Mesenchymal stem cell (in vitro differentiated cells and primary cell): ENCODE results near the gene RPS6KB2.
A peak's percentile ranks its signal among the peaks of the same experiment; 100 is the strongest.
"Not testable (repeated sequence)": the region's sequence is repeated elsewhere in the genome, so short reads cannot be mapped to it uniquely, and the experiment has no call there.

ENCODE experiments used
- DNase-seq: peaks from one replicate; pipeline ENCODE4 v3.0.0-alpha.2; 2013
- H2AFZ ChIP-seq: one replicate; pipeline ENCODE4 v1.6.1; 2013; ENCODE audit warnings: low read depth, mild to moderate bottlenecking, control low read depth, inconsistent platforms, low read length, moderate library complexity
- H2AK5ac ChIP-seq: 2 replicates; pipeline ENCODE4 v1.6.1; 2013; ENCODE audit warnings: low read length, moderate library complexity, mild to moderate bottlenecking, inconsistent platforms; ENCODE audit not compliant: severe bottlenecking
- H2BK120ac ChIP-seq: one replicate; pipeline ENCODE4 v1.6.1; 2013; ENCODE audit warnings: low read depth, mild to moderate bottlenecking, inconsistent platforms, low read length, moderate library complexity
- H2BK12ac ChIP-seq, 2 experiments: one replicate each; pipeline ENCODE4 v1.6.1; 2013; ENCODE audit warnings: inconsistent platforms in 2 of 2, low read length in 2 of 2, mild to moderate bottlenecking in 2 of 2, moderate library complexity in 2 of 2, control low read depth in 1 of 2
- H2BK15ac ChIP-seq: one replicate; pipeline ENCODE4 v1.6.1; 2013; ENCODE audit warnings: mild to moderate bottlenecking, low read depth, inconsistent platforms; ENCODE audit not compliant: poor library complexity, severe bottlenecking
- H2BK5ac ChIP-seq: 2 replicates; pipeline ENCODE4 v1.6.1; 2013; ENCODE audit warnings: low read depth, mild to moderate bottlenecking, low read length, control low read depth, inconsistent platforms; ENCODE audit not compliant: poor library complexity, severe bottlenecking
- H3K14ac ChIP-seq, 2 experiments: one replicate each; pipeline ENCODE4 v1.6.1; 2013; ENCODE audit warnings: inconsistent platforms in 2 of 2, low read length in 2 of 2, control low read depth in 1 of 2, mild to moderate bottlenecking in 1 of 2, moderate library complexity in 1 of 2
- H3K18ac ChIP-seq, 2 experiments: one replicate each; pipeline ENCODE4 v1.6.1; 2013; ENCODE audit warnings: inconsistent platforms in 2 of 2, low read length in 2 of 2, control low read depth in 1 of 2, low read depth in 1 of 2, mild to moderate bottlenecking in 1 of 2
- H3K23ac ChIP-seq, 2 experiments: one replicate each; pipeline ENCODE4 v1.6.1; 2013; ENCODE audit warnings: inconsistent platforms in 2 of 2, low read length in 2 of 2, mild to moderate bottlenecking in 2 of 2, moderate library complexity in 2 of 2, control low read depth in 1 of 2
- H3K27ac ChIP-seq: 2 replicates; pipeline ENCODE4 v1.5.1; 2013; ENCODE audit warnings: mild to moderate bottlenecking, moderate library complexity, low read length, control low read depth, inconsistent platforms; ENCODE audit not compliant: poor library complexity, severe bottlenecking
- H3K27me3 ChIP-seq, 2 experiments: 2 replicates each; pipeline versions ENCODE4 v1.6.1 to v1.7.0; 2013; ENCODE audit warnings: low read length in 2 of 2, mild to moderate bottlenecking in 2 of 2, moderate library complexity in 2 of 2, control low read depth in 1 of 2, inconsistent platforms in 1 of 2; ENCODE audit not compliant: control insufficient read depth in 1 of 2, insufficient read depth in 1 of 2
- H3K36me3 ChIP-seq, 2 experiments: 2 replicates each; pipeline versions ENCODE4 v1.6.1 to v1.7.0; 2013; ENCODE audit warnings: low read length in 2 of 2, control low read depth in 1 of 2, inconsistent platforms in 1 of 2, low read depth in 1 of 2, mild to moderate bottlenecking in 1 of 2; ENCODE audit not compliant: insufficient read depth in 2 of 2, control insufficient read depth in 1 of 2
- H3K4ac ChIP-seq, 2 experiments: one replicate each; pipeline ENCODE4 v1.6.1; 2013; ENCODE audit warnings: inconsistent platforms in 2 of 2, low read length in 2 of 2, mild to moderate bottlenecking in 2 of 2, moderate library complexity in 2 of 2, control low read depth in 1 of 2, low read depth in 1 of 2
- H3K4me1 ChIP-seq: 2 replicates; pipeline ENCODE4 v1.6.1; 2013; ENCODE audit warnings: low read depth, low read length, control low read depth; ENCODE audit not compliant: control insufficient read depth, insufficient read depth
- H3K4me2 ChIP-seq: 2 replicates; pipeline ENCODE4 v1.6.1; 2013; ENCODE audit warnings: low read length, mild to moderate bottlenecking, inconsistent platforms; ENCODE audit not compliant: poor library complexity, severe bottlenecking
- H3K4me3 ChIP-seq, 2 experiments: 2 replicates each; pipeline versions ENCODE4 v1.5.1 to v1.7.0; 2013; ENCODE audit warnings: low read length in 2 of 2, mild to moderate bottlenecking in 2 of 2, control low read depth in 1 of 2, low read depth in 1 of 2; ENCODE audit not compliant: insufficient read depth in 1 of 2
- H3K79me1 ChIP-seq: replicated peaks from 2 replicates; pipeline ENCODE4 v1.6.1; 2013; ENCODE audit warnings: mild to moderate bottlenecking, control low read depth, low read length, inconsistent platforms; ENCODE audit not compliant: poor library complexity, severe bottlenecking
- H3K9ac ChIP-seq: 2 replicates; pipeline ENCODE4 v1.7.0; 2013; ENCODE audit warnings: mild to moderate bottlenecking, low read length, moderate library complexity
- H3K9me3 ChIP-seq: 2 replicates; pipeline ENCODE4 v1.7.0; 2013; ENCODE audit warnings: mild to moderate bottlenecking, low read length; ENCODE audit not compliant: control insufficient read depth
- H4K8ac ChIP-seq: one replicate; pipeline ENCODE4 v1.6.1; 2013; ENCODE audit warnings: inconsistent platforms, mild to moderate bottlenecking, low read length, moderate library complexity
- H4K91ac ChIP-seq: one replicate; pipeline ENCODE4 v1.6.1; 2013; ENCODE audit warnings: mild to moderate bottlenecking, low read length, inconsistent platforms
- WGBS: methylation state at CpG from one replicate; pipeline ENCODE4 v1.1.7; 2013; ENCODE audit warnings: mixed read lengths; 5-methylcytosine and 5-hydroxymethylcytosine counted together

RPS6KB2 gene

DNA sequence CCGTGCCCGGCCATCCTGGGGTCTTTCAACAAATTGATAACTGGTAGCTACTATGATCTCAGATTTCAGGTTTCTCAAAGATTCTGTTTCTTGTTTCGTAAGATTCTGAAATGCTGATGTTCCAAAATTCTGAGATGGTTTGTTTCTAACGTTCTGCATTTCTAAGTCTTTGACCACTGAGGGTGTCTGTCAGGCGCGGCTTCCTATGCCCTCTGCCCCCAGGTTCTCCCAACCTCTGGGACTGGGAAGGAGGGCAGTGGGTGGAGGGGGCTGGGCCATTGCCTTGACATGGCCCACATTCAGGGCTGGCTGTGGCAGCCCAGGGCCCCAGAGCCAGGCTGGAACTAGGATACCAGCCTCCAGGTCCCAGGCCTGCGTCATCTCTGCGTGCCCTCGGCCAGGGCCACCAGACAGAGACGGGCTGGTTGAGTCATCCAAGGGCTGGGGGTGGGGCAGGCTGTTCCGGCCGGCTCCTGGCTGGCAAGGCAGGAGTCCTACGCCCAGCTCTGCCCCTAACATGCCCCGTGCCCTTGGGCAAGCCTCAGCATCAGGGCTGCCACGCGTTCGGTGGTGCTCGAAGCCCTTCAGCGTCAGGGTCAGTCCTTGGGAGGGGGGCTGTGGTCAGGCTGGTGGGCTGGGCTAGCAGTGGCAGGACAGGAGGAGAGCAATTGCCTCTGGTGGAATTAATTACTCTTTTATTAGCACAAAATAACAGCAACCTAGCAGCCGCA, 35.6 kb downstream of the RPS6KB2 start:
- Histone ChIP-seq H3K23ac (no peak overlapping the region), H4K8ac (peak overlapping the region; percentile 99), H3K9ac (peak overlapping the region; percentile 26), H3K36me3 (peaks cover 13 to 17% of the 10 kb centered on the region in 2 experiments), H3K9me3 (no peaks in the 10 kb centered on the region), H2AK5ac (peak overlapping the region; percentile 28), H2AFZ (no peak overlapping the region), H3K4me1 (peaks cover 32% of the 10 kb centered on the region), H2BK120ac (no peak overlapping the region), H4K91ac (peak overlapping the region; percentile 90), H3K14ac (peak overlapping the region in 1 of 2 experiments; percentile 37), H3K27ac (peak overlapping the region; percentile 26), H3K27me3 (no peaks in the 10 kb centered on the region), H3K18ac (peak overlapping the region; percentile 40 to 54), H3K79me1 (peaks cover 16% of the 10 kb centered on the region), H2BK12ac (peak overlapping the region in 1 of 2 experiments; percentile 61), H2BK15ac (peak overlapping the region; percentile 55), H3K4me3 (peak overlapping the region in 1 of 2 experiments; percentile 33), H3K4me2 (no peak overlapping the region), H3K4ac (peak overlapping the region; percentile 3 to 14), H2BK5ac (no peak overlapping the region)
- WGBS, result 90% methylated on average over 20 of the region's 20 CpGs
- peak; percentile 43 for DNase-seq

- Histone ChIP-seq H3K23ac (no peak overlapping the region), H2BK5ac (no peak overlapping the region), H3K4me2 (peak overlapping the region; percentile 64), H2BK120ac (no peak overlapping the region), H3K4me3 (peak overlapping the region; percentile 65), H2AFZ (peak overlapping the region; percentile 51), H3K27ac (peak overlapping the region; percentile 26), H2BK12ac (peak overlapping the region in 1 of 2 experiments; percentile 80), H3K27me3 (no peaks in the 10 kb centered on the region), H4K8ac (peak overlapping the region; percentile 99), H3K36me3 (peaks cover 13 to 17% of the 10 kb centered on the region in 2 experiments), H3K9me3 (no peaks in the 10 kb centered on the region), H3K14ac (peak overlapping the region in 1 of 2 experiments; percentile 61), H3K79me1 (peaks cover 17% of the 10 kb centered on the region), H3K4me1 (peaks cover 32% of the 10 kb centered on the region), H4K91ac (peak overlapping the region; percentile 90), H2BK15ac (peak overlapping the region; percentile 84), H3K4ac (peak overlapping the region; percentile 48 to 77), H3K9ac (peak overlapping the region; percentile 26), H3K18ac (peak overlapping the region; percentile 40 to 94), H2AK5ac (peak overlapping the region; percentile 87)
- peak; percentile 66 for DNase-seq
- WGBS, result 26% methylated on average over 49 of the region's 56 CpGs
Observed at GRCh38 chr11:67464411-67465188, 36.3 kb downstream of the RPS6KB2 start.

DNA sequence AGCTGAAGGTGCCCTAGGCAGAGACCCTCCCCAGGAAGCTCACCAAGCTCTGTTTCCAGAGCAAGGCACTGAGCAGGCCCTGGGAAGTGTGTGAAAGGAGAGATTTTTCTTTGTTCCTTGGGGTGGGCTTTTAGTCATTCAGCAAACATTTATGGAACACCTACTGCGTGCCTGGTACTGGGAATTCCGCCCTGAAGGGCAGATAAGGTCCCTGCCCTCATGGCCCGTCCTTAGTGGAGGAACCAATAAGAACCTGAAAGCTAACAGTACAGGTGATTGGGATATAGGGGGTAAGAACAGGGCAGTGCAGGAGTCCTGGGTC, 36.9 kb downstream of the RPS6KB2 start:
- H3K23ac ChIP-seq, result no peak overlapping the region
- H3K14ac ChIP-seq, result no peak overlapping the region
- peak overlapping the region; percentile 9 for H4K91ac ChIP-seq
- peak overlapping the region in 1 of 2 experiments; percentile 94 for H3K18ac ChIP-seq
- no peaks in the 10 kb centered on the region for H3K27me3 ChIP-seq
- no peak overlapping the region for H2BK5ac ChIP-seq
- no peak overlapping the region for H4K8ac ChIP-seq
- peaks cover 17% of the 10 kb centered on the region for H3K79me1 ChIP-seq
- peak overlapping the region in 1 of 2 experiments; percentile 80 for H2BK12ac ChIP-seq
- peak overlapping the region; percentile 65 for H3K4me3 ChIP-seq
- 79% methylated on average over 3 of the region's 3 CpGs for WGBS
- H3K9me3 ChIP-seq, result no peaks in the 10 kb centered on the region
- no peak overlapping the region for H2BK15ac ChIP-seq
- peak overlapping the region; percentile 87 for H2AK5ac ChIP-seq
- peak; percentile 4 for DNase-seq
- no peak overlapping the region for H2BK120ac ChIP-seq
- peaks cover 32% of the 10 kb centered on the region for H3K4me1 ChIP-seq
- peak overlapping the region; percentile 24 for H3K27ac ChIP-seq
- no peak overlapping the region for H3K9ac ChIP-seq
- H3K4me2 ChIP-seq, result peak overlapping the region; percentile 64
- peaks cover 13 to 17% of the 10 kb centered on the region in 2 experiments for H3K36me3 ChIP-seq
- H2AFZ ChIP-seq, result peak overlapping the region; percentile 36
- H3K4ac ChIP-seq, result peak overlapping the region in 1 of 2 experiments; percentile 77

- H2AFZ ChIP-seq, DNase-seq, H2BK120ac ChIP-seq, H3K4ac ChIP-seq, H3K9me3 ChIP-seq, H3K27me3 ChIP-seq, H2BK15ac ChIP-seq, H4K8ac ChIP-seq, H2BK12ac ChIP-seq, H2BK5ac ChIP-seq, H4K91ac ChIP-seq, H3K23ac ChIP-seq, H3K9ac ChIP-seq, H3K18ac ChIP-seq, H3K14ac ChIP-seq, H3K4me3 ChIP-seq: not testable (repeated sequence)
- peaks cover 13 to 17% of the 10 kb centered on the region in 2 experiments for H3K36me3 ChIP-seq
- peaks cover 32% of the 10 kb centered on the region for H3K4me1 ChIP-seq
- 100% methylated on average over 1 of the region's 2 CpGs for WGBS
- H3K27ac ChIP-seq, result peak overlapping the region; percentile 24
- H2AK5ac ChIP-seq, result peak overlapping the region; percentile 87
- peak overlapping the region; percentile 64 for H3K4me2 ChIP-seq
- H3K79me1 ChIP-seq, result peaks cover 17% of the 10 kb centered on the region
Observed at GRCh38 chr11:67465530-67465929, 37.2 kb downstream of the RPS6KB2 start.
